HG03196 (cell line): Measurements from ENCODE around the gene PDE1C.

Experiments used
- ATAC-seq: cut with Tn5 transposase; IDR thresholded peaks from one replicate; pipeline ENCODE4 v1.9.1; 2021; ENCODE audit not compliant: unreplicated experiment

The PDE1C gene

DNA sequence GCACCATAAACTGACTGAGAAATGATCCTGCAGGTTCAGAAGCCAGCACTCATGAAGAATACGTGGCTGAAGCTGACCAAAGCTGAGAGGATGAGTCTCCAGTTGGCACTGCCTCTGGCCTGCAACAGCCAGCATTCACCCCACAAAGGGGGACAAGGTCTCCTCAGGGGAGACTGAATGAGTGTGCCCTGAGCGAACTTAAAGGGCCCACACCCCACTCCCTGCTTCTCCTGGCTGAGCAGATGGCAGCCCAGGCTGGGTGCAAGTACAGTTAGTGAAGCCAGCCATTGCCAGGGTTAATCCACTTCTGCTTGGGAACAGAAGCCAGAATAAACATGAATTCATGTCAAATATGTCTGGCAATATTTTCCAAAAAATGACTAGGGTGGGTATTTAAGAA lies 285.1 kb downstream of the PDE1C start:
- ATAC-seq = no peak

DNA sequence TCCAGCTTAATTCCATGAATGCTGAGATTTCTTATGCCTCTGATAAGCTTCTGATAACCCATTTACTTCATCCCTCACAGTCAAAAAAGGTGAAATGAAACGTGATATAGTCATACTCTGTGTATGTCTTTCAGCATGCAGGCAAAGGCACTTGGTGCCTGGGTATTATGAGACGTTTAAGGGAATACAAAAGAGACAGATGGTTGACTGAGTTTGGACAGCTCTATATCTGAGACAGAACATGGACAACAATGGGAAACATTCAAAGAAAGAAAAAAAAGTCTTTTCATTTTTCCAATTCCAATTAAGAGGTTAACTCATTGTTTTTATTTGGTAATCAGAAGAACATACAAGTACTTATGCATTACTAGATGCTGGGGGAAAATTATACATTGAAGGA lies 287.0 kb downstream of the PDE1C start:
- no peak for ATAC-seq

DNA sequence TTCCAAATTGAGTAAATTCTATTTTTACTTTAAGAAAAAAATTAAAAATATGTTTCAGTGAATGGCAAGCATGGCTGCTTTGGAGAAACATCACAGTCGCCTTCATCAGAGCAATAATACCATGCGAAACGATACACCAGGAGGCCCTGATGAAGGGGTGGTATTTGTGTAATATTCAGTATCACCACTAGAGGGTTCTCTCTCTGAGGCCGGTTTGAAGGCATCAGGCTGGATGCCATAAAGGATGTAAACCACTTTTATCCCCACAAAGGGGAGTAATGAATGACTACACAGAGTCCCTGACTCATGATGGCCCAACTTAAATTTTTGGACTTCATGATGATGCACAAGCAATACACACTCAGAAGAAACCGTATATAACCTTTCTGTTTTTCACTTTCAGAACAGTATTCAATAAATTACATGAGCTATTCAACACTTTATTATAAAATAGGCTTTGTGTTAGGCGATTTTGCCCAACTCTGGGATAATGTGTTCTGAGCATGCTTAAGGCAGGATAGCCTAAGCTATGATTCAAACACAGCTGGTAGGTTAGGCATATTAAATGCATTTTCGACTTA lies 287.7 kb downstream of the PDE1C start:
- peak; percentile 87 for ATAC-seq

DNA sequence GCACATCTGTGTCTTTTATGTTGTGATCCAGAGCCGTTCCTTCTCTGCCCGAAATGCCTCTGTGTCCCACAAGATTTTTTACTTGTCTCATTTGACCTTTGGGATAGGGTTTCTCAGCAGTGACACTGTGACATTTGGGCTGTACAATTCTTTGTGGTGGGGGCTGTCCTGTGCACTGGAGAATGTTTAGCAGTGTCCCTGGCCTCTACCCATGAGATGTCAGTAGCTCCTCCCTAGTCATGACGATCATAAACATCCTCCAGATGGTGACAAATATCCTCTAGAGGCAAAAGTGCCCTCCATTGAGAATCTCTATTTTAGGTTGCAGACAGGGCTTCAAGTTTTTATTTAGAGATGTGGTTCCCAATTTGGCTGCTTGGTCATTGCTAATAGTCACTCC lies 291.9 kb downstream of the PDE1C start:
- no peak for ATAC-seq

DNA sequence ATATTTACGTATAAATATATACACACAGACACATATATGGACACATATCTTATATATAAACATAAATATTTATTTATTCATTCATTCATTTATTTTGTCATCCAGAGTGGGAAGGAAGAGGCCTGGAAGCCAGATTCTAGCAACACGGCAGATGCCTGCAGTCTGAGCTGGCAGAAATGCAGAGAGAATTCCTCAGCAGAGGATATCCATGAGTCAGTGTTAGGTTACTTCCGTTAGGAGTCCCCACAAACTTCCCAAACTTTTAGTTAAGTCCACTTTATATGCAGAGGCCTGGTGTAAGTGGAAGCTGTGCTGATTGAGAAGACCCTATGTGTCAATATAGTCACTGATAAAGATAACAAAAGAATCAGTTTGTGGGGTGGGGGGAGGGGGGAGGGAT lies 293.6 kb downstream of the PDE1C start:
- ATAC-seq = no peak

DNA sequence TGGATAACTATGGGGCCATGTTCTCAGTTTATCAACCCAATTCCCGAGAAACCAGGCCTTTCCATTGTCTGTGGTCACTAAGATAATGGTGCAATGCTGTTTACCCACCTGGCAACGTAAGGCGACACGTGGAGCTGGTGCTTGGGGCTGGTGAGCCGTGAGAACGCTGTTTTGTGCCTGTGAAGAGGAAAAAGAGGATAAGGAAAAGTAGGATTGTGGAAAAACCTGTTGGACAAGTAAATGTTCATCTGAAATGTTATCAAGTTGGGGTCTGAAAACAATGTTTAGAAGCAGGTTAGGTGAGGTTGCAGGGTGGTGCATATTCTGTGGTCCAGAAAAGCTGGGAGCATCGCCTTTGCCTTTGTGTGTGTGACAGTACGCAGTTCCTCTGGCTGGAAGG lies 294.7 kb downstream of the PDE1C start:
- ATAC-seq = no peak

DNA sequence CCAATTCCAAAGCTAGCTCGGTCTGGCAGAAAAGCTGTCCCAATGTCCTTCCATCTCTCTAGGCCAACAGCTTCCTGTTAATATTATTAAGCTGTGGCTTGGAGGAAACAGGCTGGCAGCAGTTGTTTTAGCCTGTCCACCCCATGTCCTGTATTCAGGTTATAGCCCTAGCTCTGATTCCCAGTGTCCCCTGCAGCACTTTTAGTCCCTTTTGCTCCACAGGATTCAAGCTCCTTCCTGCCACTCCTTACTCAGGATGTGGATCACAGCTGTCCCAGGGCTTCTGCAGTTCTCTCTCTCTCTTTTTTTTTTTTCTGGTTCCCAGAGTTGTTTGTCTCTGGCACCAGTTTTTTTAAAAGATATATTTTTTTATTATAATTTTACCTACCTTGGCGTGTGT lies 298.0 kb downstream of the PDE1C start:
- ATAC-seq = no peak

DNA sequence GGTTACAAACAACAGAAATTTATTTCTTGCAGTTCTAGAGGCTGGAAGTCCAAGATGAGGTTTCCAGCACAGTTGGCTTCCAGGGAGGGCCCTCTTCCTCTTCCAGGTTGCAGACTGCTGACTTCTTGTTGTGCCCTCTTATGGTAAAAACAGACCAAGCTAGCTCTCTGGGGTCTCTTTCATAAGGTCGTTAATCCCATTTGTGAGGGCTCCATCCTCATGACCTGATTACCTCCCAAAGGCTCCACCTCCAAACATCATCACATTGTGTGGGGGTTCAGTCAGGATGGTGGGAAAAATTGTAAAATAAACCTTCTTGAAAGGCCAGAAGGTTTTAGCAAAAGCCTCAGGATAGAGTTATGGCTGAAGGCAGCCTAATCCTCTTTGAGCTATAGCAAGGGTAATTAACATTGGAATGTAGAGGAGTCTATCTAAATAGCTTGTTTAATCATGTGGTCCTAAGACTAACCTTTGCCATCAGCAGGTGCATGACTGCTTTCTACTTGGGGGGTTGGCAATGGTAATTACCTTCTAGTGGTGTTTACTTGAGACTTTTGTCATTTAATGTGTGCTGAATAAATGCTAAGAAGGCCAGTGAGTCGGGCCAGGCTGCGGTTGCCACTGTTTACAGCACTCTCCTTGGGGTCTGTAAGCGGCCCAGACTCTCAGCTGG lies 302.4 kb downstream of the PDE1C start:
- no peak for ATAC-seq

DNA sequence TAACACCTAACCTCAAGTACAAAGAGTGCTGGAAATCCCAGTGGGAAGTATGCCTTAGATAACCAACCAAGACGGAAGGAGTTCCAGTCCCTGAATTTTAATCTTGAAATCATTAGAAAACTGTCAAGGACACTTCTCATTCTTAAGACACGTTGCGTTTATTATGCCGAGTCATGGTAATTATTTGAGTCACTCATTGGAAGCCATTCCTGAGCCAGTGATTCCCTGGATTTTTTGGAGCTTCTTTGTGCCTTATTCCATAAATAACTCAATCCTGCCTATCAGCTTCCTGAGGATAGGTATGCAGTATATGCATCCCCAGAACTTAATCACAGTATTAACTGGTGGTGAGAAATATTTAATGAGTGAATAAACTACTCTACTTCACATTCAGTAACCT lies 305.7 kb downstream of the PDE1C start:
- ATAC-seq = no peak

DNA sequence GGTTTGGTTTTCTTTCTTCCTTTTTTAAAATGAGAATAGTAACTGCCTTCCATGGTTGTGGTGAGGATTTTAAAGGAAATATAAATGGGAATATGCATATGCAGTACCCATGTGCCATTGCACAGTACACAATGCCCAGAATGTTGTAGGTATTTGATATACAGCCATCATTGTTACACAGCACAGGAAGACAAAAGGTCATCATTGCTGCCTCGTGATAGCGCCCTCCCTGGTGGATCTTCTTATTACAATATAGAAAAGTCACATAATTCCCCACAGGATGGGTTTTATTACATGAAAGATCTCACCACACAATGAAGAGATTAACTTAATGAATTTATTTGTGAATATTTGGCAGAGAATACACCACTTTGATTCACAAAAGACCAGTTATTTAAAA lies 306.7 kb downstream of the PDE1C start:
- ATAC-seq = no peak

DNA sequence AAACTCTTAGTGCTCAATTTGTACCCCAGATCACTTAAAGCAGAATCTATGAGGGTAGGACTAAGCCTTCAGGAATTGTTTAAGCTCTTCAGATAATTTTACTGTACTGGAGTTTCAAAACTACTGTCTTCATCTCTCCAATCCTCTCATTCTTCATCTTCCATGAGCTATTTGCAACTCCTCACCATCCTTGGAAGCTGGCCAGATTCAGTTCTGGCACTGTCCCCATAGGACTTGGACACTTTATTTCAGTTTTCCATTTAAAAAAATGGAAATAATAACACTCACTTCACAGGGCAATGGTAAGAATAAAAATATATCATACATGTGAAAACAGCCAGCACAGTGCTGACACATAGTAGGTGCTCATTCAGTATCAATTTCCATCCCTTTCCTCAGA lies 308.6 kb downstream of the PDE1C start:
- ATAC-seq = no peak

DNA sequence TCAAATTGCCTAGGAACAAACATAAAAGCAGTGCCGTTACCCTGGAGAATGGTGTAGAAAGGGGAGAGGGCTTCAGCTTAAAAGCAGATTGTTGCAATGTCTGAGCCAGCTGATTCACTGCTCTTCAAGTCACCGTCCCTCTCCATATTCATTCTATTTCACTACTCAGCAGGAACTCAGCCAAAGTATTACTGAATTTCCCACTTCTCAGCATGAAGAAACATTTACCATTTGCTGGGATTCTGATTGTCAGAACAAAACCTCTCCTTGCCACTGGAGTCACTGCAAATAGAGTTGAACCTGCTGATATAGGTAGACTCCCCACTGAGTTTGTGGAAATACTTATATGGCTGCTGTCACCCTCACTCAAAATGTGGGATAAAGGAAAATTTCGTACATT lies 311.5 kb downstream of the PDE1C start:
- ATAC-seq = no peak

DNA sequence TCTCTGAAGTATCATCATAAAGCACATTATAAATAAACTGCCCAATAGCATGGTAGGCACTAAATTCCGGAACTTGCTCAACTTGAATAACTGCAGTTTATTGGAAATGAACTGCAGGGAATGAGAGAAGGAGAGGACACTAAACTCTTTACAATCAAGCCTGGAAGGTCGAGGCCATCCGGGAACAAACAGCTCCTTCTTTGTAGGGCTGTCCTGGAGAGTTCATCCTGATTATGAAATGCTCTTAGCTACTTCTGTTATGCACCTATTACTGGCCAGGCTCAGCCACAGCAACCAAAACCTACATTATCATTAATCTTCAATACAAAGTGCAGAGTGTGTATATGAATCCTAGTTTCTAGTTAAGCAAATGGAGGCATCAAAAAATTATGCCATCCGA lies 318.5 kb downstream of the PDE1C start:
- no peak for ATAC-seq

DNA sequence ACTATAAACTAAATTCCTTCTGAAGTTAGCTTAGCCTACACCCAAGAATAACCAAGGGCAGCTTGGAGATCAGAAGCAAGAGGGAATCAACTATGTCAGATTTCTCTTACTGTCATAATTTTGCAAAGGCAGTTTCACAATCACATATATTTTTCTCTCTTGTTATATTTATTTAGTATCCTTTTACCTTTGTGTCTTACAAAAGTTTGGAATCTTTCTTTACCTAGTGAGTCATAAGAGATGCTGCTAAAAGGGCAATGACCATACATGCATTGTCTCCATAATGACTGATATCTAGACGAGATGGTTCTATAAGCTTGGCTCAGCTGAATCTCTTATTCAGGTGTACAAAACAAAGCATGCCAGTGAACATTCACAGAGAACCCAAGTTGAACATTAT lies 322.1 kb downstream of the PDE1C start:
- no peak for ATAC-seq

DNA sequence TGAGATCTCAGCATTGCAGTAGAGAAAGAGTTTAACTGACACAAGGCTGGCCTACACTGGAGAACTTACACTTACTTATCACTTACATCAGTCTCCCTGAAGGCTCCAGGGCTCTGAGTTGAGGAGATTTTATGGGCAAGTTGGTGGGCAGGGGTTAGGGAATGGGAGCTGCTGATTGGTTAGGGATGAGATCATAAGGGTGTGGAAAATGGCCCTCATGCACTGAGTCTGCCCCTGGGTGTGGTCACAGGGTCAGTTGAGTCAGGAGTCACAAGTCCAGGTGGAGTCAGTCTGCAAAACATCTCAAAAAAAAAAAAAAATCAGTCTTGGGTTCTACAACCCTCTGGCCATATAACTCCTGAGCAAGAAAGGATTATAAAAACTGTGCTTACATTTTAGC lies 322.7 kb downstream of the PDE1C start:
- ATAC-seq = no peak

DNA sequence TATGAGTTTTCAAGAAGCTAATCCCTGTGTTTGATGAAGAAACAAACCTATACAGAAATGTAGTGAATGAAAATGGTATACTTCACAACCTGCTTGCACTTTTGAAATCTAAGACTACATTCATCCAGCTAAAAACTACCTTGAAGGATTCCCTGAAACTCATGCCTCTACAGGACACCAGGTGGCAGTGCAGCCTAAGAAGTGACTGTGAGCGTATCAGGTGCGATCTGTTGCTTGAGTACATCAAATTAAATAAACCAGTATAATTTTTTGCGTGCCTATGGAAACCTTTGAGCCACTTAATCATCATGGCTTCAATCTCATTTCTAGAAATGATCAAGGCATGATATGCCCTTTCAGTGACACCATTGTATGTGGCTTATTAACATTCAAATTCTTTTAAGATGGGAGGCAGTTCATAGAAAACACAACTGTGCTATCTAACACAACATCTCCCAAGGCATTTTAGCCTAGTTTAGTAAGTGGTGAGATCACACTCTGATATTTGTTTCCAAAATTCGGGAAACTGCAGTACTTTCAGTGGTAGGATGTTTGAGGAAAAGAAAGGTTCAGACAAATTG lies 325.8 kb downstream of the PDE1C start:
- ATAC-seq = peak; percentile 76

DNA sequence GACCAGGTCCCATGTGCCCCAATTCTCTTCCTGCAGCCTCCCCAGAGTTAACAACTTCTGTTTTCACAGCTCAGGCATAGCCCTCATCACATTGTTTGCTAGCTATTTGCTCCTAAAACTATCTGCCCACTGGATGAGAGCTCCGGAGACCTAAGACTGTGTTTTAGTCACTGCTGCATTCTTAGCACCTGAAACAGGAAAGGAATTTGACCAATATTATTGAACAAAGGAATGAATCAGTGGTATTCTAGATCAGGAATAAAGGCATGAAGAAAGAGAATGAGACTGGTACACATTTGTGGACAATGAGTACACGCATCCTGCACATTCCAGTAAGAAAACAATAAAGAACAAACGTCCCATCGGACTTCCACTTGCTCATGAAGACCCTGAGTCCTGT lies 328.4 kb downstream of the PDE1C start:
- ATAC-seq = no peak

DNA sequence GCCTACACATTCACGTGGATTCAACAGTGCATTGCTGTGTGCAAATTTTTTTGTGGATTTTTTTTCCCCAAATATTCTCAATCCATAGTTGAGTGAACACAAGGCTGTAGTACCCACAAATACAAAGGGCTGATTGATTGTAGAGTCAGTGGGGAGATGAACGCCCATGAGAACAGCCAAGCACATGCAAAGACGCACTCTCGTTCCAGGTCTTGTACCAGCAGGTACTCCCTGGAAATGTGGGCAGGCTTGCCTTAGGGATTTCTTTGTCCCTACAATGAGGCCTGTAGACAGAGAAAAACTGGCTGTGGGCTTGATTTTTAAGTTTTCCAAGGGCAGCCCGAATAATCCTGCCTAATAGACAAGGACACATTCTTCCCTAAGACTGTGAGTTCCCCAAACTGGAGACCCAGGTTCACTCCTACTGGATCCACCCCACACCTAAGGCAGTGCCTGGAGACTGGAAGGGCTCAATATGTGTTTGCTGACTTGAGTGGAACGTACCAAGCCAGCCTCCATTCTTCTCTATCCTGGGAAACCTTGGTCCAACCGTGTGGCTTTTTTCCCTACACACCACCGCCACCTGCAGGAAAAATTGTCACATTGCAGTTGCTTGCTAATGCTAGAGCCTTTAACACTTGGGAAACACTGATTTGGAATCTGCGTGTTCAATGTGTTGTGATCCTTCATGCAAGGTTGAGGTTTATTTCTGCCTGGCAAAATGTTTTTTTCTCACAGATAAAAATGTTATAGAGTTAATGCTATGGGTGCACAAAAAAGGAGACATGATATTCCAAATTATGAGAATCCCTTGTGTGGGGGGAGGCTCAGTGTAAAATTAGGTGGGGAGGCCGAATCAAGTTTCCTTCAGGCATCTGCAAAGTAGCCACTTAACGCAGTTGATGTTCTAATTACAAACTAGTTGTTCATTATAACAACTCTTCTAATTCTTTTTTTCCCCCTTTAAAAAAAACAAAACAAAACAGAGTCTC lies 333.9 kb downstream of the PDE1C start:
- ATAC-seq = no peak

DNA sequence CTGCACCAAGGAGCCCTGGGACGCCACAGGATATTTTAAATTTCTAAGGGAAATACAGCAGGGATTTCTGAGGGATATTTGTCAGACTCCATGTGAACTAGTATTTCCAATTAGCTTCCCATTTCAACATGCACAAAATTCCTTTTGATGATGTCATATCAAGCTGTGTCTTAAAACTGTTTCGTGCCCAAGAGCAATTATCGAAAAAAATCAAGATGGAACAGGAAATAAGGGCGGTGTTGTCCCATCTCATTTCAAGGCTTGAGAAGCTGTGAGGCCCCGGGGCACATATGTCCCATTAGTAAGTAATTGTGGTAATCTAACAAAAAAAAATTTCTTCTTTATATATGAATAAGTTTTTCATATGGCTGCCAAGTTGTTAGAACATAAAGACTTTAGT lies 335.8 kb downstream of the PDE1C start:
- no peak for ATAC-seq

DNA sequence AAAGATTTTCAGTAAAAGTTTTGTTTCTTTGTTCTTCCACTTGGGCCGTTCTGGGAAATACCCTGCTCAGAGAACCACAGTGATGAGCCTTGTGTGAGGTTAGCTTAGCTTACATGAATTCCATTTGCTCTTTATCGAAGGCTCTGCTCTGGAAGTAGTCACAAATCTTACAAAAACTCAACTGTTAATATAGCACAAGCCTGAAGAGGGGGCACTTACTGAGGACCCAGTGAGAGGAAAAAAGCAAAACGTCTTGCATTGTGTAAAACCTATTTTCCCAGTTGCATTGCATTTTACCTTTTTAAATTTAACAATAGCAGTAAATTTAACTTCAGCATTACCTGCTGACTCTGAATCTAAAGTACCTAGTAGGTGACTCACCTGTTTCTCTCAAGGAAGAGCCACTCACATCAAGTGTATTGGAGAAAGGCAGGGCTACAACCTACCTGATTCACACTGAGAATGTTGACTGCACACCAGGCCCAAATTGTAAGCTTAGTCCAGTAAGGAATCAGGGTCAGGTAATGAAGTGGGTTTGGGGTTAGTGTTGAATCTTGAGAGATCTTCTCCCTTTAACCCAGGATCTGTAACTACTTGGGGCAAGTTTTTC lies 340.9 kb downstream of the PDE1C start:
- no peak for ATAC-seq

DNA sequence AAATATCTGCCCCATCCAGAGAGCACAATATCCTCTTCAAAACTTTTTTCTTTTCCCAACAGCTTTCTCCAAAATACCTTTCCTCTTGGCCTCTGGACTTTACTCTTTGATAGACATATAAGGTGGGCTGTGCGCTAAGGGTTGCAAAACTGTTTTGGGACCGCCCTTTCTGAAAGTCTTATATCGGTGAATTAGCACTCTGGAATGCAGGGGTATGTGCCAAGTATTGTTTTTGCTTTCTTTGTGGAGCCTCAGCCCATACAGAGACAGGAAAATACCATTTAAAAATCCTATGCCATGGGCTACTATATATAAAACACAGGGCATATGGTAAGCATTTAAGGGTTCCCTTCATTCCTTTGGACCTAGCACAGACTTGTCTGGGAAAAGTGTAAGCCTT lies 345.5 kb downstream of the PDE1C start:
- no peak for ATAC-seq
